Nephron (organoid): ENCODE measurements around the gene KLK15.

Experiments
- H3K27ac Mint-ChIP-seq, 3 experiments: 2 replicates each; pipeline ENCODE4 v1.8.0; 2020; ENCODE audit warnings: mixed read lengths in 3 of 3, mild to moderate bottlenecking in 2 of 3, moderate library complexity in 1 of 3
- H3K27me3 Mint-ChIP-seq: 2 replicates; pipeline ENCODE4 v1.8.0; 2021; ENCODE audit warnings: low read depth, mild to moderate bottlenecking, moderate library complexity, mixed read lengths
- H3K36me3 Mint-ChIP-seq: 2 replicates; pipeline ENCODE4 v1.8.0; 2020; ENCODE audit warnings: low read depth, mixed read lengths
- H3K4me1 Mint-ChIP-seq: 2 replicates; pipeline ENCODE4 v1.8.0; 2020; ENCODE audit warnings: mixed read lengths
- H3K4me3 Mint-ChIP-seq, 3 experiments: 2 replicates each; pipeline ENCODE4 v1.8.0; 2020; ENCODE audit warnings: mild to moderate bottlenecking in 3 of 3, mixed read lengths in 3 of 3, moderate library complexity in 2 of 3
- H3K9me3 Mint-ChIP-seq: 2 replicates; pipeline ENCODE4 v1.8.0; 2020; ENCODE audit warnings: mixed read lengths
- TF ChIP-seq, protein P1 (sequence below), 3 experiments: fragments of 200-600 bp; sonication (generic); IDR thresholded peaks; one replicate each; pipeline ENCODE4 v1.5.0; 2021; ENCODE audit warnings: antibody characterized with exemption in 3 of 3; ENCODE audit not compliant: unreplicated experiment in 3 of 3

The KLK15 gene

DNA sequence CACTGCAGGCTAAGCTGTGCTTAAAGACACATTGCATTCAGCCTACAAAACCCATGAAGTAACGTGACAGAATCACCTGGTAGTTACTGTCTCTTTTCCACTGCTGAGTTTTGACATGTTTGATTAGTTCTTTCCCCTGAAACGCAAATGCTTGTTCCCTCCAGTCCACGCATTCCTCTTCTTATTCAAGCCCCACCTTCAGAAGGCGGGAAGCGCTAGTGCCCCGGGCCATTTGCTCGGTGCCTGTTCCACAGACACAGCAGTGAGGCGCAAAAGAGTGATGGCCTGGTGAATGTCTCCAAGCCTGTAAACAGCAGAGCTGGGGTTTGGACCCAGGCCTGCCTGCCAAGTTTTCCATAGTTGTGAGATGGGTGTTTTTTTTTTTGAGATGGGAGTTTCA lies 32.3 kb downstream of the KLK15 start:
- Mint-ChIP-seq H3K4me3 (peak overlapping the region; percentile 46 to 72 (median 69)), H3K27ac (peak overlapping the region in 1 of 3 experiments; percentile 24), H3K36me3 (peaks cover 26% of the 10 kb centered on the region), H3K4me1 (peaks cover 30% of the 10 kb centered on the region), H3K9me3 (no peaks in the 10 kb centered on the region), H3K27me3 (no peaks in the 10 kb centered on the region)
- TF ChIP-seq, protein P1, sequence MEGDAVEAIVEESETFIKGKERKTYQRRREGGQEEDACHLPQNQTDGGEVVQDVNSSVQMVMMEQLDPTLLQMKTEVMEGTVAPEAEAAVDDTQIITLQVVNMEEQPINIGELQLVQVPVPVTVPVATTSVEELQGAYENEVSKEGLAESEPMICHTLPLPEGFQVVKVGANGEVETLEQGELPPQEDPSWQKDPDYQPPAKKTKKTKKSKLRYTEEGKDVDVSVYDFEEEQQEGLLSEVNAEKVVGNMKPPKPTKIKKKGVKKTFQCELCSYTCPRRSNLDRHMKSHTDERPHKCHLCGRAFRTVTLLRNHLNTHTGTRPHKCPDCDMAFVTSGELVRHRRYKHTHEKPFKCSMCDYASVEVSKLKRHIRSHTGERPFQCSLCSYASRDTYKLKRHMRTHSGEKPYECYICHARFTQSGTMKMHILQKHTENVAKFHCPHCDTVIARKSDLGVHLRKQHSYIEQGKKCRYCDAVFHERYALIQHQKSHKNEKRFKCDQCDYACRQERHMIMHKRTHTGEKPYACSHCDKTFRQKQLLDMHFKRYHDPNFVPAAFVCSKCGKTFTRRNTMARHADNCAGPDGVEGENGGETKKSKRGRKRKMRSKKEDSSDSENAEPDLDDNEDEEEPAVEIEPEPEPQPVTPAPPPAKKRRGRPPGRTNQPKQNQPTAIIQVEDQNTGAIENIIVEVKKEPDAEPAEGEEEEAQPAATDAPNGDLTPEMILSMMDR (IDR thresholded peaks at IDR 0.05; ENCODE audit: unreplicated experiment in 3 of 3): no peak

DNA sequence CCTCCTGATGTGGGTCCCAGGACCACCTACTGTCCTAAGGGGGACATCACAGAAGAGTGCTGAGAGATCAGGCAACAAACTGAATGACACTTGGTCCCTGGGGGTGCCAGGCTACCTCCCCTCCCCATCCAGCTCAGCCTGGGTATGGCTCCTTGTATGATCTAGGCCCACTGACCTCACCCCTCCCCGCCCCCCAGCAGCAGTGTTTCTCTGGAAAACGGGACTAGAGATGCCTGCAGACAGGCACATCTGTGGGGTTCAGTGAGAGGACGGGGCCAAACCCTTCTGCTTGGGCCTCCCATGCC lies 33.9 kb downstream of the KLK15 start:
- H3K36me3 Mint-ChIP-seq: peaks cover 26% of the 10 kb centered on the region
- H3K4me1 Mint-ChIP-seq: peaks cover 24% of the 10 kb centered on the region
- H3K27me3 Mint-ChIP-seq: no peaks in the 10 kb centered on the region
- TF ChIP-seq, protein P1 (IDR thresholded peaks at IDR 0.05; ENCODE audit: unreplicated experiment in 3 of 3): no peak
- no peaks in the 10 kb centered on the region for H3K9me3 Mint-ChIP-seq
- H3K4me3 Mint-ChIP-seq: no peak overlapping the region
- H3K27ac Mint-ChIP-seq: no peak overlapping the region

DNA sequence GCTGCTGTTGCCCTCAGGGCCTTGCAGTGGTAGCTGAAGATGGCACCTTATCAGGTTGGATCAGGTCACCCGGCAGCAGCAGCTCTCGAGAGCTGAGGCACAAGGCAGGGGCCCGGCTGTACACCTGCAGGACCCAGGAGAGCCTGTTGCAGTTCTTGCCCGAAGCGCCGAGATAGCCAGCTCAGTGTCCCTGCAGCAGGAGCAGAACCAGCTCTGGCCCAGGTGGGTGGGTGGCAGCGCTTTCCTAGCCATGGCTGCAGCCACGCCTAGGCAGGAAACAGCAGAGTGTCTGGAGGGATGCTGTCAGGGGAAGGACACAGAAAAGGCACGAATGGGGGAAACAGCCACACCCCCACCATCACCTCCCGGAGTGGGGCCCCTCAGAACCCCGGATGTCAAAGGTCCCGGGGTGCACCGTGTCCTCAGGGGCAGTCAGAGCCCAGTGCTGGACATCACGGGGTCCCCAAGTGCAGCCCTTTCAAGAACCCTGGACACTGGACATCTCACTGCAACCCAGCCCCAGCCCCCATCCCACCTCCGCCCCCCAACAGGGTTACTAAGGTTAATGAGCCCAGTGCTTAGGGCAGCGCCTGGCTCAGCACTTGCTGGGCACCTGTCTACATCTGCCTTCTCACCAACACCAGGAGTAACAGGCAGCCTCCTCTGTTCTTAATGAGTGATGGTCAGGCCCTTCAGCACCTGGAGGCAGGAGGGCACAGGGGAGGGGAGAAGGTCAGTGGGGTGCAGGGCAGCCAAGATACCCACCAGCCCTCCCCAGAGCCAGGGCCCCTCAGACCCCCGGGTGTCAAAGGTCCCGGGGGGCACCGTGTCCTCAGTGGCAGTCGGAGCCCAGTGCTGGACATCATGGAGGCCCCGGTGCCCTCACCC lies 34.5 kb downstream of the KLK15 start:
- Mint-ChIP-seq H3K36me3 (peaks cover 26% of the 10 kb centered on the region), H3K27ac (no peak overlapping the region), H3K27me3 (no peaks in the 10 kb centered on the region), H3K4me3 (no peak overlapping the region), H3K4me1 (peaks cover 19% of the 10 kb centered on the region), H3K9me3 (no peaks in the 10 kb centered on the region)
- TF ChIP-seq, protein P1 (IDR thresholded peaks at IDR 0.05; ENCODE audit: unreplicated experiment in 3 of 3): no peak

DNA sequence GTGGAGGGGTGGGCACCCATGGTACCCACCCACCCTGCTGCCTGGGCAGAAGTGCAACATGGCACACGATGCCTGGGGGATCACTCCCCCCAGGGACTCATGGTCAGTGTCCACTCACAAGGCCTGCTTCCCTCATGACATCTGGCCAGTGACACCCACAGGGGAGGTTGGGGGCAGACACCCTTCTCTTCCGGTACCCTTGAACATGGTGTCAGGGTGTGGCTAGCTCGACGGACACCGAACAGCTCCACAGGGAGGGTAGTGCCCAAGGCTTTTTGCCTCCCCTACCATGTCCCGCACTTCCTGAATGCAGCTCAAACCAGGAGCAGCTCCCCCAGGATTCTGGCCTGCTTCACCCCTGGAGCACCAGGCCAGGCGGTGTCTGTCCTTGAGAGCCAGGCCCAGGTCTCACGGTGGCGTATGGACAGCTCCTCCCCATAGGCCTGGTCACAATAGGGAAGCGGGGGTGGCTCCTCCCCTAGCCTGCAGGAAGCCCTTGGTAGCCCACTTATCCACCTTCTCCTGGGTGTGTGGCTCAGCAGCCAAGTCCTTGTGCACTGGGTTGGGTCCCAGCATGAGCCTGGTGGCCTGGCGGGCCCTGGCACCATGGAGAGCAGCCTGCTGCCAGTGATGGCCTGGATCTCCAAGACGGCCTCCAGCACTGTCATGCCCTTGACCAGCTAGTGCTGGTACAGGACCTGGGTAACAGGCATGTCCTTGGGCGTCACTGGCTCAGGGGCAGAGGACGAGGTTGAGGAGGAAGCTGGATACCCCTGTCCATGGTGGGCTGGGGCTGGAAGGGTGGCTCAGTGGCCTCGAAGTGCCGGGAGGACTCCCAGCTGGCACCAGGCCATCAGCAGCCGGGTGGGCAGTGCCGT lies 35.4 kb downstream of the KLK15 start:
- H3K36me3 Mint-ChIP-seq: peaks cover 26% of the 10 kb centered on the region
- no peaks in the 10 kb centered on the region for H3K9me3 Mint-ChIP-seq
- no peak overlapping the region for H3K27ac Mint-ChIP-seq
- TF ChIP-seq, protein P1 (IDR thresholded peaks at IDR 0.05; ENCODE audit: unreplicated experiment in 3 of 3): no peak
- H3K4me1 Mint-ChIP-seq: peaks cover 10% of the 10 kb centered on the region
- H3K4me3 Mint-ChIP-seq: no peak overlapping the region
- no peaks in the 10 kb centered on the region for H3K27me3 Mint-ChIP-seq

DNA sequence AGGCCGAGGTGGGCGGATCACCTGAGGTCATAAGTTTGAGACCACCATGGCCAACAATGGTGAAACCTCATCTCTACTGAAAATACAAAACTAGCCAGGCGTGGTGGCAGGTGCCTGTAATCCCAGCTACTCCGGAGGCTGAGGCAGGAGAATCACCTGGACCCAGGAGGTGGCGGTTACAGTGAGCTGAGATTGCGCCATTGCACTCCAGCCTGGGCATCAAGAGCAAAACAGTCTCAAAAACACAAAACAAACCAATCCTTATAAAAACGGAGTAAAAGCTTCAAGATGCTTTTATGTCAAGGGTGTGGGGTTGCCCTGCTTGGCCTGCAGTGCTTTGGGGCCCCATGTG lies 36.0 kb downstream of the KLK15 start:
- Mint-ChIP-seq H3K4me3 (no peak overlapping the region), H3K4me1 (peaks cover 5% of the 10 kb centered on the region), H3K27me3 (no peaks in the 10 kb centered on the region), H3K36me3 (peaks cover 26% of the 10 kb centered on the region), H3K9me3 (no peaks in the 10 kb centered on the region), H3K27ac (no peak overlapping the region)
- TF ChIP-seq, protein P1 (IDR thresholded peaks at IDR 0.05; ENCODE audit: unreplicated experiment in 3 of 3): no peak
